ENCODE data around the gene TFDP2. TPM values are rescaled to one million over a fixed set of nuclear protein-coding genes. Genes with fewer than 3 reads are reported as not detected.
"Not testable (repeated sequence)": the region's sequence is repeated elsewhere in the genome, so short reads cannot be mapped to it uniquely, and the experiment has no call there.

Gene TFDP2
- total RNA-seq, 2 experiments from 2014 or later: 23.5 to 29.4 TPM

DNA sequence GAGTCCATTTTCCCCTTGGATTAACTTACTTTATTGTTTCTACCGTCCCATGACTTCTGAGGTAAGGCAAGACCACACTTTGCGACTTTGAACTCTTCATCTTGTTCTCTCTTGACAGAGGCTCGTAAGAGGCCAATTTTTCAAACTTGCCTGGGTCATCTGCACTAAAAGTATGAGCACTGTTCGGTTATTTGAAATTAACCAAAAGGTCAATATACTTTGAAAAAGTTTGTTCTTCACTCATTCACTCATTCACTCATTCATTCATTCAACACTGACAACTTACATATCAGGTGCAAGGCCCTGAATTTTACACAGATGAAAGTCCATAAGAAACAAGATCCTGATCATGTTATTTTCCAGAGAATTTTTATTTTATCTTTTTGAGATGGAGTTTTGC lies 215.0 kb downstream of the TFDP2 start:
- H3K4me1 Mint-ChIP-seq: no peaks in the 10 kb centered on the region

DNA sequence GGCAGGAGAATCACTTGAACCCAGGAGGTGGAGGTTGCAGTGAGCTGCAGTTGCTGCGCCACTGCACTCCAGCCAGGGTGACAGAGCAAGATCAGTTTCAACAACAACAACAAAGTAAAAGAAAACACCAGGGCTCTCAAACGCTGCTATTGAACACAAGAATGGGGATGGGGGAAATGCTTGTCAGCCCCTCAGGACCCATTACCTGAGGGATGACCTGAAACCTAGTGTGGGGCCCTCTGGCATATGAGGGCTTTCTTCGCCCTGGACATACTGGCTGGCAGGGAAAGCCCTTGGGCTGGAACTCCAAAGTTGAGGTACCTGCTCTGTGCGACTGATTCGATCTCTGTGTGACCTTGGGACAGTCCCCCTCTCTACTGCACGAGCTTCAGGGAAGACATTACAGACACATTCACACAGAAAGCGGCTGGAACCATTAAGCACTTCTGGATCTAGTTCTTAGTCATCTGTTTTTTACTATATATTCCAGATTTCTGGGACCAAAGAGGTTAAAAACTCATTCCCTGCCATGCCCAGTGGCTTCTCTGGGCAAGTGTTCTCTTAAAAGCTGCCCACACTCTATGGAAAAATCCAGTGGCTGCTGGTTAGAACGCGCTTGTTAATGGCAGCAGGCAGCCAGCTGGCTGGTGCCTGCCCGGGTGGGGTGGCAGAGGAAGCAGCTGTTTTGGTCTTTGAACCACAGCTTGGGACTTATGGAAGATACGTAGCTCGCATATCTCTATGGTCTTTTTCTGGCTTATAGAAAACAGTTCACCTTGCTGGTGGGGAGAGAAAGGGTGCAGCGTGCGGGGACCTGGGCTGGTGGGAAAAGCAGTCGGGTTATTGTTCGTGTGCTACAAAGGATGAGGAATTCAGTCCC lies 215.7 kb downstream of the TFDP2 start:
- peak overlapping the region; percentile 57 for H3K27ac Mint-ChIP-seq
- no peaks in the 10 kb centered on the region for H3K4me1 Mint-ChIP-seq
- no peaks in the 10 kb centered on the region for H3K9me3 Mint-ChIP-seq
- POLR2A ChIA-PET: no interaction called here
- DNase-seq: no peak
- no peaks in the 10 kb centered on the region for H3K27me3 Mint-ChIP-seq
- CTCF ChIA-PET: no interaction called here
- H3K36me3 Mint-ChIP-seq (ENCODE audit: low read depth): peaks cover 1% of the 10 kb centered on the region
- H3K4me3 Mint-ChIP-seq: no peak overlapping the region

More for the DNA sequence above, 215.0 kb downstream of the TFDP2 start:
- Mint-ChIP-seq H3K9me3 (no peaks in the 10 kb centered on the region), H3K4me3 (no peak overlapping the region), H3K27ac (peak overlapping the region; percentile 57), H3K36me3 (ENCODE audit: low read depth) (no peaks in the 10 kb centered on the region), H3K27me3 (no peaks in the 10 kb centered on the region)
- DNase-seq: no peak
- CTCF ChIA-PET: no interaction called here
- POLR2A ChIA-PET: no interaction called here

DNA sequence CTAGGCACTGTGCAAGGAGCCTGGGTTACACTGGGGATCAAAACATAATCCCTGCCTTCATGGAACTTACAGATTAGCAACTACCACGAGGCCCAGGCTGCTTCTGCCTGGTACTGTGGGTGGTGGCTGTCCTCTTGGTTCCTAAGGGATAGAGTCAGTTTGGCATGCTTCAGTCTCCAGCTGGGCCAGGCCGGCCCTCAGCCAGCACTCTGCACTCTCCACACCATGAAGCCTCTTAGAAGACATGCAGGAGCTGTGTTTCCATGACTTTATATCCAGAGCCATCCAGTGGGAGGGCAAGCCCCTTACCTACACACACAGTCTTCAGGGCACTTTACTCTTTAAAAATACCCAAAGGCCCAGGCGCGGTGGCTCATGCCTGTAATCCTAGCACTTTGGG lies 218.5 kb downstream of the TFDP2 start:
- POLR2A ChIA-PET: no interaction called here
- Mint-ChIP-seq H3K27me3 (no peaks in the 10 kb centered on the region), H3K36me3 (ENCODE audit: low read depth) (peaks cover 16% of the 10 kb centered on the region), H3K4me3 (no peak overlapping the region), H3K4me1 (no peaks in the 10 kb centered on the region), H3K9me3 (no peaks in the 10 kb centered on the region), H3K27ac (no peak overlapping the region)
- CTCF ChIA-PET: no interaction called here
- DNase-seq: no peak

DNA sequence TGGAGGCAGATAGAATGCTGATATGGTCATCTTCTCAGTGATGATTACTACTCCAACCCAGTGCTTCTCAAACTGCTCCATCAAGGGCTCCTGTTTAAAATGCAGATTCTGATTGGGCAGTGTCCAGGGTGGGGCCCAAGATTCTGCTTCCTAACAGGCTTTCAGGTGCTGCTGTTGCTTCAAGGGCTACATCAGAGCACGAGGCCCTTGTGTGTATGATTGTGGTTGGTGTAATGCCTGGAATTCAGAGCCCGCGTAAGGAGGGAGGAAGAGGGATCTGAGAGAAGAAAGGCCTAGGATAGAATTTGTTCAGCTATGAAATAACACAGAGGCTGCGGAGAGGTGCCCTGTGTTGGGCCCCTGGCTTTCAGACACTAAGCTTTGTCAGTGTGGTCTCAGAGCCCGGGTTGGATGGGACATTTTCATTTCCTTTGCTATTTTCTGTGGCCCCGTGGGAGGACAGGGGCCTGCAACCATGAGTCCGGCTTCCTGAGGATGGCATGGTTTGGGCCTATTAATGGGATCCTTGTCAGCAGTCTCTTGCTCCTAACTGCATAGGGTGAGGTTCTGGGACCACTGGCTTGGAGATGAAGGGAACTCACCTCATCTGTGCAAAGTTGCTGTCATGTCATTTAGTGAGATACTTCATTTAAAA lies 219.9 kb downstream of the TFDP2 start:
- H3K9me3 Mint-ChIP-seq: no peaks in the 10 kb centered on the region
- no peaks in the 10 kb centered on the region for H3K27me3 Mint-ChIP-seq
- H3K4me3 Mint-ChIP-seq: no peak overlapping the region
- no peaks in the 10 kb centered on the region for H3K4me1 Mint-ChIP-seq
- no peak overlapping the region for H3K27ac Mint-ChIP-seq
- ChIA-PET CTCF (interaction anchor here (1.9 kb wide), 1 partner anchor 10 kb away, joined by 4 read pairs; no protein-coding TSS in a partner anchor), POLR2A (no interaction called here)
- DNase-seq: no peak
- H3K36me3 Mint-ChIP-seq (ENCODE audit: low read depth): peaks cover 23% of the 10 kb centered on the region

DNA sequence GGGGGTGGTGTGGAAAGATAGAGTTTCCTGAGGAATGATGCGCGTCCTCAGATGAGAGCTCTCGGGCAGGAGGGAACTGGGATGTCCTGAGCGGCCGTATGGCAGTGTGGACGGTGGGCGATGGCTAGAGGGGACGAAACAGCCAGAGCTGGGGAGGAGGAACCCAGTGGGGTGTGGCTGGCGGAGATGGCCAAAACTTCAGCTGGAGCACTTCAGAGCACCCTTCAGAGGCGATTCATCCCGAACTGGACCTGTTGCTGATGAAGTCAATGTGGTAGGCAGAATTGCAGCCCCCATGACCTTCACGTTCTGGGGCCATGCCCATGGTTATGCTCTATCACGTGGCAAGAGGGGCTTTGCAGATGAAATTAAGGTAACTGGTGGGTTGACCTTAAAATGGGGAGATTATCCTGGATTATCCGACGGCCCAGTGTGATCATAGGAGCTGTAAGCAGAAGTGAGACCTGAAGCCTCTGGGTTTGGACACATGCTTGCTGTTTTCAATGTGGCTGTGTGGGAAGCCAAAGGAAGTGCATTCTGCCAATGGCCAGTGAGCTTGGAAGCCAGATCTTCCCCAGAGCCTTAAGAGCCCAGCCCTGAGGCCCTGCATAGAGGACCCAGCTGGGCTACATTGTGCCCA lies 220.6 kb downstream of the TFDP2 start:
- ChIA-PET POLR2A (no interaction called here), CTCF (interaction anchor here (1.2 to 1.9 kb wide), 2 partner anchors 11 to 20 kb away, joined by 3 to 4 read pairs; no protein-coding TSS in a partner anchor)
- Mint-ChIP-seq H3K9me3 (no peaks in the 10 kb centered on the region), H3K4me1 (no peaks in the 10 kb centered on the region), H3K36me3 (ENCODE audit: low read depth) (peaks cover 26% of the 10 kb centered on the region), H3K27ac (no peak overlapping the region), H3K27me3 (no peaks in the 10 kb centered on the region), H3K4me3 (no peak overlapping the region)
- no peak for DNase-seq

DNA sequence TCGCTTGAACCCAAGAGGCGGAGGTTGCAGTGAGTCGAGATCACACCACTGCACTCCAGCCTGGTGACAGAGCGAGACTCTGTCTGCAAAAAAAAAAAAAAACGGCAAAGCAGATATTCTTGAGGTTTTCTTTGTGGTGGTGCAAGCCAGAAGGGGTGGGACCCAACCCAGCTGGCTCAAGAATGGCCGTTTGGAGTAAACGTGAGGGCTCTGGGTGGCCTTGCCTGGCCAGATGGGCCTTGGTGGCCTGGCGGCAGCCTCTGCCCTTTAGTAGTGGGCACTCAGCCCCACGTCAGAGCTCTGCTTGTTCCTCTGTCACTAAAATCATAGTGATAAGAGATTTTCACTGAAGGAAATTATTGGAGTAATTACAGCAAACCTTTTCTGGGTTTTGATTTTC lies 222.4 kb downstream of the TFDP2 start:
- Mint-ChIP-seq H3K4me3 (no peak overlapping the region), H3K36me3 (ENCODE audit: low read depth) (peaks cover 38% of the 10 kb centered on the region), H3K27ac (no peak overlapping the region), H3K27me3 (no peaks in the 10 kb centered on the region), H3K9me3 (no peaks in the 10 kb centered on the region), H3K4me1 (no peaks in the 10 kb centered on the region)
- POLR2A ChIA-PET: no interaction called here
- no peak for DNase-seq
- CTCF ChIA-PET: interaction anchor here (0.6 kb wide), 1 partner anchor 192 kb away, joined by 3 read pairs; no protein-coding TSS in a partner anchor

DNA sequence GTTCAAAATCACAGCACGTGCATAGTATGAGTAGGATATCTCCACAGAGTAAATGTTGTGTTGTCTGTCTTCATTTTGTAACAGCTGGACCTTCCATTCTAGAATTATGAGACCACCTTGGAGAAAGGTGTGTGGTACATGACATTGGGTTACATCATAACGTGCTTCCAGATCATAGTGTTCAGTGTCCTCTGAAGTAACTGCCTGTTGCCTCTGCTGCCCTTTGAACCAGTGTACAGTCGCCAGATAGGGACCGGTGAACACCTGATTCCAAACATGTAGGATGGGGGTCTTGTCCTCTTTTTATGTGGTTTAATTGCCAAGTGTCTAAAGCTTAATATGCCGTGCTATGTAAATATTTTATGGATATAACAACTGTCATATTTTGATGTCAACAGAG lies 223.7 kb downstream of the TFDP2 start:
- H3K4me3 Mint-ChIP-seq, H3K27ac Mint-ChIP-seq, DNase-seq, H3K4me1 Mint-ChIP-seq, CTCF ChIA-PET, H3K9me3 Mint-ChIP-seq, H3K27me3 Mint-ChIP-seq, POLR2A ChIA-PET: not testable (repeated sequence)
- H3K36me3 Mint-ChIP-seq (ENCODE audit: low read depth): peaks cover 41% of the 10 kb centered on the region

DNA sequence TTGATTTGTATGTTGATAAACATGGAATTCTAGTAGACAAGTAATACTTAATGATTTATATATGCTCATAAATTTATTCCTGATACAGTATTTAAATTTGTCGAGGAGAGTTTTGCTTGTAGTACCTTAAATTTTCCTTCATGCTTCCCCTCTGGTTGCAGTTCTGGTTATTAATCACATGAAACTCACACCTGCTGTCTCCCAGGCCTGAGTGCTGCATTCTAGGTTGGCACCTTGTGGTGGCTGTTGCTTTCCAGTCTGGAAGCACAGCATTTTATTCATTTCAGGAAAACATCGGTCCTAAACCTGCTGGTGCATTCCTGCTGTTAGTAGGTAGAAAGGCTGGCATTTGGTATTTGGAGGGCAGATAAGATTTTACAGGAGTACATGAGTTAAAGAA lies 228.0 kb downstream of the TFDP2 start:
- CTCF ChIA-PET: no interaction called here
- no peak overlapping the region for H3K27ac Mint-ChIP-seq
- H3K27me3 Mint-ChIP-seq: no peaks in the 10 kb centered on the region
- no peaks in the 10 kb centered on the region for H3K9me3 Mint-ChIP-seq
- DNase-seq: no peak
- no peak overlapping the region for H3K4me3 Mint-ChIP-seq
- H3K36me3 Mint-ChIP-seq (ENCODE audit: low read depth): peaks cover 36% of the 10 kb centered on the region
- POLR2A ChIA-PET: no interaction called here
- H3K4me1 Mint-ChIP-seq: no peaks in the 10 kb centered on the region

DNA sequence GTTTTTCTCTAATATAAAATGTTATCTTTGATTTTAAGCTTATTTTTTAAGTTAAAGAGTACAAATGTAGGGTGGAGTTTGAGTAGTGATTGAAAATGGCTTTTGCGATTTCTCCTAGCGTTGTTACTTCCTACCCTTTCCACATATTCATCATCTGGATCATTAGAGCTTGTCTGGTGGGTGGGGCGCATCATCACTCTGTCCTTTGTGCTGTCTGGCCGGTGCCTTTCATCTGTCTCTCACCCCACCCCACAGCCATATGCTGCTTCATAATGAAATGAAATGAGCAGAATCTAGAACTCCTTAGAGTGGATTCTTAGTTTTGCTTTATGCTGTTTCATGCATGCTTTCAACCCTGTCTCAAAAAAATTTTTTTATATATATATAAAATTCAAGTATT lies 228.6 kb downstream of the TFDP2 start:
- H3K4me3 Mint-ChIP-seq: no peak overlapping the region
- H3K27ac Mint-ChIP-seq: no peak overlapping the region
- H3K36me3 Mint-ChIP-seq (ENCODE audit: low read depth): peaks cover 37% of the 10 kb centered on the region
- H3K9me3 Mint-ChIP-seq: no peaks in the 10 kb centered on the region
- ChIA-PET CTCF (no interaction called here), POLR2A (no interaction called here)
- no peaks in the 10 kb centered on the region for H3K27me3 Mint-ChIP-seq
- DNase-seq: no peak
- no peaks in the 10 kb centered on the region for H3K4me1 Mint-ChIP-seq

DNA sequence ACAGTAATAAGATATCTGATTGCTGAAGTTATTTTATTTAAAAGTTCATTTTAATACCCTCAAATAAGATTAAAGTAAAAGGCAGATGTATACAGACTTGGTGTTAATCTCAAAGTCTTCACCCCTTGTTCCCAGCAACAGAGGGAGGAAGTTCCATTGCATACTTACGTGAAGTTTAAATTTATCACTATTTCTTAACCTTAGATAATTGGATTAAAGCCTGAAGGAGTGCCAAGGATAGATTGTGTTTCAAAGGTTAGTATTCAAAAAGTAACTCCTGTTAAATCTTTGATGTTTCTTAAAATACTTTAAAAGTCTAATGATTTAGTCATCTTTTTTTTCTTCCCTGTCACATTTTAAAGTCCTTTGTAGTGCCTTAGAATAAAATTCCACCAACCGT lies 233.6 kb downstream of the TFDP2 start:
- H3K36me3 Mint-ChIP-seq (ENCODE audit: low read depth): peaks cover 35% of the 10 kb centered on the region
- no peak overlapping the region for H3K27ac Mint-ChIP-seq
- H3K9me3 Mint-ChIP-seq: peaks cover 5% of the 10 kb centered on the region
- ChIA-PET POLR2A (no interaction called here), CTCF (interaction anchor here (0.6 kb wide), 1 partner anchor 113 kb away, joined by 3 read pairs; no protein-coding TSS in a partner anchor)
- no peaks in the 10 kb centered on the region for H3K4me1 Mint-ChIP-seq
- no peaks in the 10 kb centered on the region for H3K27me3 Mint-ChIP-seq
- no peak for DNase-seq
- no peak overlapping the region for H3K4me3 Mint-ChIP-seq

DNA sequence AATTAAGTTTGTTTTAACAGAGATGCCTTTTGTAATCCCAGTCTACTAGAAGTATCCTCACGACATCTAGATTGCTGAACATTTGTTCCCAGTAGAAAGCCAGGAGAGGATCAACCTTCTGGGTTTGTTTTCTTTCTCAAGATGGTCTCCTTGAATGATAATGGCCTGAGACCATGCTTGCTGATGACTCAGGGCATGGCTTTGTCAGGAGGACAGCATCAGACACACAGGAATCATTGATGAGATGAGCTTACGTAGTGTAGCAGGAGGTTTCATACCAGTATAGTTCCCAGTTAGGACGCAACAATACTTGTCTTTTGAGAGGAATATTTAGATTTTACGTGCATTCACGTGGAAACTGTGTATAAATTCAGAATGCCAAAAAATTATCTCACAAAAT lies 234.3 kb downstream of the TFDP2 start:
- Mint-ChIP-seq H3K4me3 (no peak overlapping the region), H3K27ac (no peak overlapping the region), H3K27me3 (no peaks in the 10 kb centered on the region), H3K4me1 (peaks cover 2% of the 10 kb centered on the region), H3K9me3 (peaks cover 5% of the 10 kb centered on the region), H3K36me3 (ENCODE audit: low read depth) (peaks cover 34% of the 10 kb centered on the region)
- CTCF ChIA-PET: interaction anchor here (0.6 to 2.6 kb wide), 3 partner anchors 11 to 113 kb away, joined by 3 to 12 read pairs (median 3); no protein-coding TSS in a partner anchor
- POLR2A ChIA-PET: no interaction called here
- DNase-seq: no peak

DNA sequence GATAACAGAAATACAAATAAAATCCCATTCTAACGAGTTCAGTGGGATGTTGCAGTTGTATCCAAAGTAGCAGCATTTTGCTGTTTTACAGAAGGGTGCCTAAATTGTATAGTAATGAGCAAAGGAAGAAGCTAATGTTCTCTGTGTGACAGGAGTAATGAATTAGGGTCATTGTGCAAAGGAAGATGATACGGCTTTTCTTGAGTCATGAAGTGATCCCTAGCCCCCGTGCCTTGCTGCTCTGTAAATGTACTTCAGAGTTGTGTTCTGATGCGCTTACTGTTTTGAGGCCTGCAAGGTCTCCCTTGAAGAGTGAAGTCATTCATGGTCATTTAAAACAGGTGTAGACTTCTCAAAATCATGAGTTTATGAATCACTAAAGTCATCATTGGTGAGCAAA lies 235.0 kb downstream of the TFDP2 start:
- no peak overlapping the region for H3K4me3 Mint-ChIP-seq

More for the DNA sequence above, 235.0 kb downstream of the TFDP2 start:
- peaks cover 2% of the 10 kb centered on the region for H3K4me1 Mint-ChIP-seq
- no peak for DNase-seq
- no peaks in the 10 kb centered on the region for H3K27me3 Mint-ChIP-seq
- H3K27ac Mint-ChIP-seq: no peak overlapping the region
- peaks cover 38% of the 10 kb centered on the region for H3K36me3 Mint-ChIP-seq (ENCODE audit: low read depth)
- ChIA-PET POLR2A (no interaction called here), CTCF (interaction anchor here (0.8 to 2.6 kb wide), 3 partner anchors 10 to 40 kb away, joined by 3 to 12 read pairs (median 3); no protein-coding TSS in a partner anchor)
- H3K9me3 Mint-ChIP-seq: peaks cover 5% of the 10 kb centered on the region
